Measurements from ENCODE around the gene LMAN2L.

The LMAN2L gene

DNA sequence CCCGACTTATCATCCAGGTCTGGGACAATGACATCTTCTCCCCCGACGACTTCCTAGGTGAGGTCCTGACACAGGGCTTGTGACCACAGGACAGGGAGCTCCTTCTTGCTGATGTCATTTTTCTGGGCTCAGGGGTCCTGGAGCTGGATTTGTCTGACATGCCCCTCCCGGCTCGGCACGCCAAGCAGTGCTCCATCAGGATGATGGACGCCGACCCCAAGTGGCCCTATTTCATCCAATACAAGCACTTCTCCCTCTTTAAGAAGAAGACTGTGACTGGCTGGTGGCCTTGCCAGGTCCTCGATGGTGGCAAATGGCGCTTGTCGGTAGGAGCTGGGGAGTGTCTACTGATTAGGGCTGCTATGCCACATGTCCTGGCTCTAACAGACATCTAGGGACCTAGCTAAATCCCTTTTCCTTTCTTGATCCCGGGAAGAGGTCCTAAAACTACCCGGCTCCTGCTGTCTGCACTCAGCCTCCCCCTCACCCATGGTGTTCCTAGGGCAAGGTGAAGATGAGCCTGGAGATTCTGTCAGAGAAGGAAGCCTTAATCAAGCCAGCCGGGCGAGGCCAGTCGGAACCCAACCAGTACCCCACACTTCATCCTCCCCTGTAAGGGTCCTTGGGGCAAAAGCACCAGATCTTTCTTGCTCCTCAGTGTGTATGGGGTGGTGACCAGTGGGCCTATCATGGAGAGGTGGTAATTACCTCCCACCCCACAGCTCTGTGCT is 36.7 kb downstream of the LMAN2L start:
- no peak for DNase-seq (ENCODE audit: low spot score)

DNA sequence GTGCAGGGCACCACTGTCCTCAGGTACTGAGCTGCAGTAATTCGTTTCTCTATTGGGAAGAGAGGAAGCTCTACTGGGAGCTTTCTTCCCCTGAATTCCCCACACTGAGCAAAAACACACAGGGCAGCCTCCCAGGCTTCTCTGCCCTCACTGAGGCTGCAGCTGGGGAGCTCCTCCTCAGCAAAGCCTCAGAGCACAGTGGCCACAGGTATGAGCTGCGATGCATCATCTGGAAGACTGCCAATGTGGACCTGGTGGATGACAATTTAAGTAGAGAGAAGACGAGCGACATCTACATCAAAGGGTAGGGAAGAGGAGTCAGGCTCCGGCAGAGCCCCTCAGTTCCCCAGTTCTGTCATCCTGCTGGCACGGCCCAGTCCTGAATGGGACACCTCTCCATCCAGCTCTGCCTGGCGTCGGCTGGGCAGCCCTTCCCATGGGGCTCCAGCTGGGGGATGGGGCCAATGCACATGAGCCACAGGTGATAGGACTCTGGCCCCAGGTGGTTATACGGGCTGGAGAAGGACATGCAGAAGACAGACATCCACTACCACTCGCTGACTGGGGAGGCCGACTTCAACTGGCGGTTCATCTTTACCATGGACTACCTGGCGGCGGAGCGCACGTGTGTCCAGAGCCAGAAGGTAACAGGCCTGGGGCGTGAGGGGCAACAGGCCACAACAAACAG is 37.6 kb downstream of the LMAN2L start:
- DNase-seq (ENCODE audit: low spot score), result no peak

DNA sequence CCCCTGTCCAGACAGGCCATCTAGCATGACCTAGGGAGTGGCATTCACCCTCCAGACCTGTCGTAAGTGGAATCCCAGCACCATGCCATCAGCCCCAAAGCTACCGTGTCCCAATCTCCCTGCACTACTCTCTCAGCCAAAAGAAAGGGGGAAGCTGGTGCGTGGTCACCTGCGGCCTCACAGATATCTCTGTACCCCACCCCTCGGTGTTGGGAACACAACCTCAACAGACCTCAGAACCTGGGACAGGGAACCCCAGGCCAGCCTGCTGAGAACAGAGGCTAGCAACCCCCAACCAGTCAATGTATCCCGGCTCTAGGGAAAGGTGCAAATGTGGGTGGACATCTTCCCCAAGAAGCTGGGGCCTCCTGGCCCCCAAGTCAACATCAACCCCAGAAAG is 38.2 kb downstream of the LMAN2L start:
- no peak for DNase-seq (ENCODE audit: low spot score)

DNA sequence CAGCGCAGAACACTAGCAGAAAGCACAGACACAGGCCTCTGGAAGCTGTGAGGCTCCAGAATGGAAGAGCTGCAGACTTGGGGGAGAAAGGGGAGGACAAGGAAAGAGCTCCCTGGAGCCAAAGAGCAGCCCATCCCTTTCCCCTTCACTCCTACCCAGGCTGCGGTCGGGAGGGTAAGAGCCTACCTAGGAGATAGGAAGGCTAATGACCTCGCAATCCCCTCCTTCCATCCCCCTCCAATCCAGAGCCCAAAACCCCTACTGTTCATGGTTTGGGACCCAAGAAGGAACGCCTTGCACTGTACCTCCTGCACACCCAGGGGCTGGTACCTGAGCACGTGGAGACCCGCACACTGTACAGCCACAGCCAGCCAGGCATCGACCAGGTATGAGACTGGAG is 39.8 kb downstream of the LMAN2L start:
- DNase-seq (ENCODE audit: low spot score), result no peak

DNA sequence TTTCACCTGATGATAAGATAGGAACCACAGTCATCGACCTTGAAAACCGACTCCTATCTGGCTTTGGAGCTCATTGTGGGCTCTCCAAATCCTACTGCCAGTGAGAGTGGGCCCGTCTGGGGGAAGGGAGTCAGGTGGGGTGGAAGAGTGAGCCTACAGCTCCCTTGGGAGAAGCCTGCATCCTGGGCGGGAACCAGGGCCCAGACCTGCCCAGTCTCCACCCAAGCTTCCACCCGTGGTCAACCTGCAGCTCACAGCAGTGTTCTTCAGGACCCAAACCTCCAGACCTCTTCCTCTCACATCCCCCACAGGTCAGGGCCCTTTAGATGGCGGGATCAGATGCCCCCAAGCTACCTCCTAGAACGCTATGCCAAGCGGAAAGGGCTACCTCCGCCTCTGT is 40.2 kb downstream of the LMAN2L start:
- DNase-seq (ENCODE audit: low spot score), result no peak

DNA sequence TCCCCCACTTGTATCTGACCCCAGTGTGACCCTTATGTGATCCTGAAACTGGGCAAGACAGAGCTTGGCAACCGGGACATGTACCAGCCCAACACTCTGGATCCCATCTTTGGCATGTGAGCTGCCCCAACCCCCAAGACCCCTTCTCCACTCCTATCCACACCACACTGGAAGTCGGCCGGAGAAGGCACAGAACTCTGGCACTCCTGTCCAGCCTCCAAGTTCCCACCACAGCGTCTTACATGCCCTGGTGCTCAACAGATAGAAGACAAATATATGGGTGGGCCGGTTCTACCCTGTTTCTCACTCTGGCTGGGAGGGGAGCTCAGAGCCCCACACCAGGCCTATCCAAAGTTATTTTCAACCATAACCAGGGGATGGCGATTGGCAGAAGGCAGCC is 40.8 kb downstream of the LMAN2L start:
- DNase-seq (ENCODE audit: low spot score), result no peak

DNA sequence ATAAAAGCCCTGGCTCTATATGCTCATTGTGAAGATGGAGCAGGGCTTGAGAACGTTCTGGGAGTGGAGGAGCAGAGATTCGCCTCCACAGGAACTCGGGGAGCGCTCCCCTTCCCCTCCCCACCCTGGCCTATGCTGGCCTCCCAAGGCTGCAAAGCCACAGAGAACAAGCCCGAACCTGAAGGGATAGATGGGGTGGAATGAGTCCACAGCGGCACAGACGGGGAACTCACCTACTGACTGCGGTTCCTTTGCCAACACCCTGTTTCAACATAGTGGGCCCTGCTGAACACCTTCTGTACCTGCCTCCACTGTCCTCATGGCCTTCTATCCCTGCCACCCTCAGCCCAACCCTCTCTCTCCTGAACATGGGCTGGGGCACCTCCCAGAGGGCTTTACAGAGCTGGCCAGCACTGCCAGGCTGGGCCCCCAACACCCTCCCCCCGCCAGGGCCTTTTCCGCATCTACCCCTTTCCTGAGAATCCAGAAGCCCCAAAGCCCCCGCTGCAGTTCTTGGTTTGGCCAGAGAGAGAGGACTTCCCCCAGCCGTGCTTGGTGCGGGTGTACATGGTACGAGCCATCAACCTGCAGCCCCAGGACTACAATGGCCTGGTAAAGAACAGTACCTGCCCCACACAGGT is 41.5 kb downstream of the LMAN2L start:
- DNase-seq (ENCODE audit: low spot score), result no peak

DNA sequence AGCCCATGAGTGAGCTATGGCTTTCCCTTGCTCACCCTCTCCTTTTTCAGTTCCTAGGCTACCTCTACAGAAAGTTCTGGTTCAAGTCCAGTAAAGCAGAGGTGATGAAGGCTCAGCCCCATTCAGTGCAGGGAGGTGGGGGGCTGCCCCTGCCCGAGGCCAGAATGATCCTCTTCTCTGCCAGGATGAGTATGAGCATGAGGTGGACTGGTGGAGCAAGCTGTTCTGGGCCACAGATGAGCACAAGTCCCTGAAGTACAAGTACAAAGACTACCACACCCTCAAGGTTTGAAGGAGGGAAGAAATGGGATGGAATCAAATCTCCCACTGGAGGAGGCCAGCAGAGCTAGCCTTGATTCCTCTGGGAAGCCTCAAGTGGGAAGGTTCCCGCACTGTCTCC is 42.4 kb downstream of the LMAN2L start:
- no peak for DNase-seq (ENCODE audit: low spot score)

DNA sequence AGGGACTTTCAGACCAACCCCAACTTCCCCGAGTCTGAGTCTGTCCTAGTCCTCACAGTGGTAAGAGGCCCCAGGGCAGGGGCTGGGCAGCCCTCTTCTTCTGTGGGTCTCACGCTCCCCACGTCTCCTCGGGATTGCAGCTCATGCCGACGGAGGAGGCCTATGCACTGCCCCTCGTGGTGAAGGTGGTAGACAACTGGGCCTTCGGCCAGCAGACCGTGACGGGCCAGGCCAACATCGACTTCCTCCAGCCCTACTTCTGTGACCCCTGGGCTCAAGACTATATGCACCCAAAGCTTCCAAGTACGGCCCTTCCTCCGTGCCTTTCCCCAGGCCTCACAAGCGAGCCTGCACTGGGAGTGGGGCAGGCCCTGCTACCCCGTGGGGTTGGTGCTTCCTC is 44.3 kb downstream of the LMAN2L start:
- no peak for DNase-seq (ENCODE audit: low spot score)

DNA sequence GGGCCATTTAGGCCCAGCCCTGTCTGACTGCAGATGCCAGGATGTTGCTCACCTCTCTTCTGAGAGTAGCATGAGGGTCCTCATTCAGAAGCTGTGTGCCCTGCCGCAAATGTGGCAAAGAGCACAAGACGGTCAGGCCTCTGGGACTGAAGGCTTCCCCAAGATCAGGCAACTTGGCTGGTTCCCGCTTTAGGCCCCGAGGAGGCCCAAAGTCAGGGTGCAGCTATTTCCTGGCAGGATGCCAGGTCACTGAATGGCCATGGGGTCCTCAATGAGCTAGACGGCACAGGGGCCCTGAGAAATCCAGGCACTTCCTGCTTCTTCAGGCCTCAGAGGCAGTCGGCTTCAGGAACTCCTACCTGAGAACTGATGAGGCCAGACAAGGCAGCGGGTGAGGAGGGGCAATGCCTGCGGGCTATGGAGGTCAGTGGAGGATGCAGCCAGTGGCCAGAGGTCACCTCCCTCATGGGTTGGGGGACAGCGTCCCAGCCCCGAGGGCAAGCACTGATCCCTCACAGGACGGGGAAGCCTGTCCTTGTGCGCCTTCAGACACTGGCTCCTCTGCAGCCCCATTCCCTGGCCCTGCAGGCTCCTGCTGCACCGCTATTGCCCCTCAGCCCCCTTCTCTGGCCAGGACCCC is 44.9 kb downstream of the LMAN2L start:
- DNase-seq (ENCODE audit: low spot score), result no peak

DNA sequence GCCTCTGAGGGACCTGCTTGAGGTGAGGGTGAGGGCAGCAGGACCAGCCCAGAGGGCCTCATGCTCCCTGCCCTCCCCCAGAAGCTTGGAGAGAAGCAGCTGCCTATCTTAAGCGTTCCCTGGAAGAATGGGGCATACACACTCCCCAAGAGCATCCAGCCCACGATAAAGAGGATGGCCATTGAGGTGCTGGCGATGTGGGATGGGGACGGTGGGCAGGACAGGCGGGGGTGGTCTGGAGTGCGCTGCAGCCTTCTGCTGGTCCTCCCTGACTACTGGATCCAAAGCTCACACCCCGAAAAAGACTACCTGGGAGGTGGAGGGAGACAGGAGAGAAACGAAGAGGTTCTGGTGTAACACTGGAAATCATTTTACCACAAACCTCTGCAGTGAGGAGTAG is 45.6 kb downstream of the LMAN2L start:
- DNase-seq (ENCODE audit: low spot score), result no peak

DNA sequence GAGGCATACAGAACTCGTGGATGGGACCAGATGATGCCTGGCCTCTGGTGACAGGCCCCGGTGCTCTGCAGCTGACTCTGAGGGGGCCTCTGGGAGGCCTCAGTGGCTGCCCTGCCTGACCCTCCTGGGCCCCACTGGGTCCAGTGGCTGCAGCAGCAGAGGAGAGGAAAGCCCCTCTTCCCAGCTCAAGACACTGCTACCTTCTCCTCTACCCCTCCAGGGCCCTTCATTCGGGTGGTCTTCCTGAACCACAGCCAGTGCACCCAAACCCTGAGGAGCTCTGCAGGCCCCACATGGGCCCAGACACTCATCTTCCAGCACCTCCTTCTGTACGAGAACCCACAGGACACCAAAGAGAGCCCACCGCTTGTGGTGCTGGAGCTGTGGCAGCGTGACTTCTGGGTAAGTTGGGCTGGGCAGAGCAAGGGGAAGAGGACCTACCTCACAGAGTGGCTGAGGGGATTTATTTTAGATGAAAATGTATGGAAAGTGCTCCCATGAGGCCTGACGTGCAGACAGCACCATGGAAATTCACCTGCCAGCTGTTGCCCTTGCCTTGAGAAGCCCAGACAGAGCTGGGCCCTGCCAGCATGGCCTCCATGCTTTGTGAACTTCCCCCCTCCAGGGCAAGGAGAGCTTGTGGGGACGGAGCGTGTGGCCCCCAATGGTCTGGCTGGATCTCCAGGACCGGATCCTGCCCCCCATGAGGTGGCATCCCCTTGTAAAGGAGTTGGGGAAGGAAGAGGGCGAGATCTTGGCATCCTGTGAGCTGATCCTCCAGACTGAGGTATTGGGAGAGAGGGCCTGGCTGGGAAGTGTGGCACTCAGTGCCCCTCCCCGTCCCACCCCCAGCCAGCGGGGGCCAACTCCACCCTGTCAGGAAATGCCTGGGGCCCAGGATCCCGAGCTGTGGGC is 46.3 kb downstream of the LMAN2L start:
- no peak for DNase-seq (ENCODE audit: low spot score)

DNA sequence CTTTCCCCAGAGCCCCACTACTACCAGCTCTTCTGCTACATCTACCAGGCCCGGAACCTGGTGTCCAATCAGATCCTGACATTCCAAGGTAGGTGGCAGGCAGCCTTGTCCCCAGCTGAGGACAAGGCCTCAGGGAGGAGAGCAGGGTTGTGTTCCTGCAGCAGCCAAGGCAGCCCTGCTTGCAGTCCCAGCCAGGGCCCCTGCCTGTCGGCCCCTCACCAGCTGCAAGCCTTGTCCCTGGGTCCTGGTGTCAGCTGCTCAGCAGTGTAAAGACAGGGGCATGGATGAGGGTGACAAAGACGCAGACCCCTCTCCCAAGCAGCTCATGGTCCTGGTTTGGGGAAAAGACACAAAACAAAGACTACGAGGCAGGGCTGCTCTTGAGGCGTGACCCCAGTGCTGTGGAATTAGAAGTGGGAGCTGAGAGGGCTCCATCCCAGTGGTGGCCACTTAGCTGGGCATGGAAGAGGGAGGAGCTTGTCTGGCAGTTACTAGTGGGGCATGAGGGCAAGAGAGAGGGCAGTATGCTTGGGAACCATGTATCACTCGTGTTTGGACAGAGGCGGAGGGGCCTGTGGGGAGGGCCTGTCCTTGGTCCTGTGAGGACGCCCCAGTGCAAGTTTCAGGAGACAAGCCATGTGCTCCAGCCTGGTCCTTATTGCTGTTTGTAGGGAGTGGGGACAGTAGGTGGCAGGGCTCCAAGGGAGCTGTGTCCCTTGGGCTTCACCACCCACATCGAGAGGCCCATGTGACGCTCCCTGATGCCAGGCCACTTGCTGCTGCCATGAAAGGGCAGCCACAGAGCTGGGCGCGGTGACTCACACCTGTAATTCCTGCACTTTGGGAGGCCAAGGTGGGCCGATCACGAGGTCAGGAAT is 47.5 kb downstream of the LMAN2L start:
- no peak for DNase-seq (ENCODE audit: low spot score)

DNA sequence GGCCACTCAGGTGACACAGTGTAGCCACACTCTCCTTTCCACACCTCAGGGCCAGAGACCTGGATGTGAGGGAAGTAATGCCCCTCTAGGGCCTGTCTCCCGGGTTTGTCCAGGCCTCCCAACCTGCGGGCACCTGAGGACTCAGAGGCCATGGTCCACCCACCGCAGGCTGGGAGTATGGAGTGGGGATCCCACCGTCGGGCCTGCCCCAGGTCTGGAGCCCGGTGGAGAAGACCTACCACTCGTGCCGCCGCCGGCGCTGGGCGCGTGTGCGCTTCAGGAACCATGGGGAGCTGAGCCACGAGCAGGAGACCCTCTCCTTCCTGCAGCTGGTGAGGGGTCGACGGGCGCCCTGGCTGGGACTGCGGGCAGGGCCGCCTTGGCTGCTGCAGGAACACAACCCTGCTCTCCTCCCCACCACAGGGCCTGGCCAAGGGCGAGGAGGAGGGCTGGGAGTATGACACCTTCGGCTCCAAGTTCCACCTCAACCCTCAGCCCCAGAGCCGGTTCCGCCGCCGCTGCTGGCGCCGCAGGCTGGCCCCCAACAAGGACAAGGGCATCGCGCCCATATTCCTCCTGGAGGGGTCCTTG is 48.7 kb downstream of the LMAN2L start:
- DNase-seq (ENCODE audit: low spot score), result no peak

DNA sequence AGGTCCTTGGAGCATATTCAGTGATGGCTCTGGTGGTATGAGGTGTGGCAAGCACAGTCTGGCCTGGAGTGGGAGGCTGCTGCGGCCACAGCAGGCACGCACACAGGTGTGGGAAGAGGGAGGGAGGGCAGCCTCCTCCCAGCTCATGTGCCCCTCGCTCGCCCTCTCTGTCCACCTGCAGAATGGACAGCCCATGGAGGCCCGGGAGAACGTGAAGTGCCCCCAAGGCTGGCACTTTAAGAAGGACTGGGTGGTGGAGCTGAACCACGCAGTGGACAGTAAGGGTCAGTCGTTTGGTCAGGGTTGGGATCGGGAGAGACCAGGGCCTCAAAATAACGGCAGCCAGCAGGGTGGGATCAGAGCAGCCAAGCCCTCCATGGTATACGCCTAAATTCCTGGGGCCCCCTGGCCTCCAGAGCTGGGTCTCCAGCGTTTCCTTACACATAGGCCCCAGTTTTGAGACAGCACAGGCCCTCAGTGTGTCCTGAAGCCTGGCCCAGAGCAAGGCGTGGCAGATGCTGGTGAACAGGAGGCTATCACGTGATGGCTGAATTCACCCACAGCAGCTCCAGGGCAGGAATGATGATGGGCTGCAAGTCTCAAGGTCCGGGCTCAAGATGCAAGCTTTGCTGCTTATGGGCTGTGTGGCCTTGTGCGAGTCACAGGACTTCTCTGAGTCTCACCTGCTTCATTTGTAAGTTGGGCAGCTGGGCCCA is 49.4 kb downstream of the LMAN2L start:
- DNase-seq (ENCODE audit: low spot score), result no peak

DNA sequence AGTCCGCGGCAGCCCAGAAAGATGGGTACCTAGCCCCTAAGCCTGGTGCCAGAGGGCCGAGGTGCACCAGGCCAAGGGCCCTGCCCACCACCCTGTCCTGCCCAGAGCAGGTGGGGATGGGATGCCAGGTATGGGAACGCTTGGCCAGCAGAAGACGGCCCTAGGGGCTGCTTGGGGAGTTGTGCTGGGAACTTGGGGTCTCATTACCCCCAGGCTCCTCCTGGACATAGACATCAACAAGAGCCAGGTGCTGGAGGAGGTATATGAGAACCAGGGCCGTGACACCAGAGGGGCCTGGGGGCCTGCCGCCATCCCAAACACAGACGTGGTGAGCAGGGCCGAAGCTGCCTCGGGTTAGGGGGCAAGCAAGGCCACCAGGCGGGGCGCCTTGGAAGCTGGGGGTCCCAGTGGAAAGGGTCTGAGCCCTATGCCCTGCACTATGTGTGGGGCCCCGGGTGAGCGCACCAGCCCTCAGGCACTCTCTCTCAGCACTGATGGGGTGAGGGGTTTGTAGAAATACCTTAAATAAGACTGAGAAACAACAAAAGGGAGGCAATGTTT is 50.4 kb downstream of the LMAN2L start:
- no peak for DNase-seq (ENCODE audit: low spot score)

DNA sequence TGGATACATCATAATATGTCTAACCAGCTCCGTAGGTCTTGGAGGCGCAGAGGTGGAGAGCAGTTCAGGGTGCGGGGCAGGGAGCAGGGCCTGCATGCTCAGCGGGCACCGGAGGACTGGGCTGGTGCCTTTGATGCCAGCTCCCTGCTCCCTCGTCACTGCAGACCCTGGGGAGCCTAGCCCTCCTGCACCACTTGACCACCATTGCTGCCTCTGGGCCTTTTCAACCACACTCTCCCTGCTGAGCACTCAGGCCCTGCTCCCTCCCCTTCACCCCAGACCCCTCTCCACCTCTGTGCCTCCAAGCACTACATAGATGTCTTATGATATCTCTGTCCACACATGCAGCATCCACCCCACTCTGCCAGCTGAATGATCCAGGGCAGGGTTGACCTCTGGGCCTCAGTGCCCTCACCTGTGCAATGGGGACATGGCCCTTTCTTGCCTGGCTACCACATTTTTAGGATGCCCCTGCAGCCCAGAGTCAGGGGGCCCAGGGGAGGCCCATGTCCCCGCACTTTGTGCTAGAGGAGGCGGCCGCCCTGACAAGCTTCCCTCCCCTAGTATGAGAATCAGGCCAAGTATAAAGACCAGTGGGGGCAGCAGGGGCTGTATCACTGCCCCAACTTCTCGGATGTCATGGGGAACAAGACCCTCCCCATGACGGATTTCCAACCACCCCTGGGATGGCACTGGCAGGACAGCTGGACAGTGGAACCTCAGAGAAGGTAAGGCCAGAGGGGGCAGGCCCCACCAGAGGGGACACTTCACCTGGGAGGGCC is 51.0 kb downstream of the LMAN2L start:
- no peak for DNase-seq (ENCODE audit: low spot score)
